IMR-90 (cell line): ENCODE measurements around the gene EBF3.

Source experiments
- CHD1 ChIP-seq: IDR thresholded peaks from 2 replicates; pipeline ENCODE4 v1.6.1; 2012; ENCODE audit warnings: low read depth, low read length, improper control_type of control experiment
- MAFK ChIP-seq: IDR thresholded peaks from 2 replicates; pipeline ENCODE4 v1.6.1; 2012; ENCODE audit warnings: low read depth, low read length, improper control_type of control experiment
- MXI1 ChIP-seq: IDR thresholded peaks from 2 replicates; pipeline ENCODE4 v1.6.1; 2012; ENCODE audit warnings: low read depth, mild to moderate bottlenecking, low read length, moderate library complexity, borderline replicate concordance
- POLR2A ChIP-seq: IDR thresholded peaks from 2 replicates; pipeline ENCODE4 v1.6.1; 2012; ENCODE audit warnings: mild to moderate bottlenecking, low read depth, low read length
- RAD21 ChIP-seq: IDR thresholded peaks from 2 replicates; pipeline ENCODE4 v1.6.1; 2012; ENCODE audit warnings: low read length, improper control_type of control experiment
- RCOR1 ChIP-seq: IDR thresholded peaks from 2 replicates; pipeline ENCODE4 v1.6.1; 2012; ENCODE audit warnings: mild to moderate bottlenecking, low read length, improper control_type of control experiment; ENCODE audit not compliant: insufficient replicate concordance
- SMC3 ChIP-seq: fragments of 150-350 bp; IDR thresholded peaks from 2 replicates; pipeline ENCODE4 v1.6.1; 2016; ENCODE audit warnings: low read depth, mild to moderate bottlenecking, antibody characterized with exemption, low read length, moderate library complexity
- TF ChIP-seq, protein P1 (sequence below): conservative IDR thresholded peaks from 2 replicates; pipeline ENCODE4 v1.5.1; 2012; ENCODE audit warnings: mild to moderate bottlenecking, low read depth, low read length, improper control_type of control experiment
- TF ChIP-seq, protein P2 (sequence below): fragments of 150-350 bp; IDR thresholded peaks from 2 replicates; pipeline ENCODE4 v1.6.1; 2017; ENCODE audit warnings: mild to moderate bottlenecking, antibody characterized with exemption, low read length, low read depth

DNA sequence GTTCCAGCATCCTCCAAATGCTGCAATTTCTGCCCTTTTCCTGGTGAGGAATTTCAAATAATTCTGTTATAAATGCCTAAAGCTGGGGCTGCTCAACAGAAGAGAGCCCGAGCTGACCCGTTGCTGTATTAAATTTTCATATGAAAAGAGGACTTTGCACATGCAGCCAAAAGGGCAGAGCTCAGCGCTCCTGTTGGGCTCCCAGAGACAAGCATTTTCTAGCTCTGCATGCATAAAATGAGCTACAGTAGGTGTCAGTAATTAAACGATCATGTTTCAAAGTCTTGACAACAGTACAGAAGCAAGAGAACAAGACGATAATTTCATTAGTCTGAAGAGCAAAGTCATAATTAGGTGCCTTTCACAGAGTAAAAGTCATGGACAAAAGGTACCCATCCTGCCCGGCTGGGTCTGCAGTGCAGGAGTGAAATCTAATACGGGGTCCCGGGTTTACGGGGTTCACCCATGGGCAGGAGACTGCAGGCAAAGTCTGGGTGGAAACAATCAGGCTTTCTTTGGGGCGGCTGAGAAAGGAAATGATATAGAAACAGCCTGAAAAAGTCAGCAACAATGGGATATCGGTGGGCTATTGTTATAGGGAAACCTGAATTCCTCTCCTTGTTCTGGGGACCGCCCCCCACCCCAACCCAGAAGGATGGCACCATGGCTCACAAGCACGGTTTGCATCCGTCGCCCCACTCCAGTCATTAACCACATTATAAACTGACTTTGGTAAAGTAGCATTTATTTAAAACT is 66.0 kb downstream of the EBF3 start:
- TF ChIP-seq POLR2A, result no peak
- TF ChIP-seq, protein P1, sequence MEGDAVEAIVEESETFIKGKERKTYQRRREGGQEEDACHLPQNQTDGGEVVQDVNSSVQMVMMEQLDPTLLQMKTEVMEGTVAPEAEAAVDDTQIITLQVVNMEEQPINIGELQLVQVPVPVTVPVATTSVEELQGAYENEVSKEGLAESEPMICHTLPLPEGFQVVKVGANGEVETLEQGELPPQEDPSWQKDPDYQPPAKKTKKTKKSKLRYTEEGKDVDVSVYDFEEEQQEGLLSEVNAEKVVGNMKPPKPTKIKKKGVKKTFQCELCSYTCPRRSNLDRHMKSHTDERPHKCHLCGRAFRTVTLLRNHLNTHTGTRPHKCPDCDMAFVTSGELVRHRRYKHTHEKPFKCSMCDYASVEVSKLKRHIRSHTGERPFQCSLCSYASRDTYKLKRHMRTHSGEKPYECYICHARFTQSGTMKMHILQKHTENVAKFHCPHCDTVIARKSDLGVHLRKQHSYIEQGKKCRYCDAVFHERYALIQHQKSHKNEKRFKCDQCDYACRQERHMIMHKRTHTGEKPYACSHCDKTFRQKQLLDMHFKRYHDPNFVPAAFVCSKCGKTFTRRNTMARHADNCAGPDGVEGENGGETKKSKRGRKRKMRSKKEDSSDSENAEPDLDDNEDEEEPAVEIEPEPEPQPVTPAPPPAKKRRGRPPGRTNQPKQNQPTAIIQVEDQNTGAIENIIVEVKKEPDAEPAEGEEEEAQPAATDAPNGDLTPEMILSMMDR, result no peak
- TF ChIP-seq SMC3, result no peak
- no peak for TF ChIP-seq RAD21
- no peak for TF ChIP-seq MAFK
- TF ChIP-seq RCOR1, result no peak
- TF ChIP-seq MXI1, result no peak
- no peak for TF ChIP-seq CHD1
- TF ChIP-seq, protein P2, sequence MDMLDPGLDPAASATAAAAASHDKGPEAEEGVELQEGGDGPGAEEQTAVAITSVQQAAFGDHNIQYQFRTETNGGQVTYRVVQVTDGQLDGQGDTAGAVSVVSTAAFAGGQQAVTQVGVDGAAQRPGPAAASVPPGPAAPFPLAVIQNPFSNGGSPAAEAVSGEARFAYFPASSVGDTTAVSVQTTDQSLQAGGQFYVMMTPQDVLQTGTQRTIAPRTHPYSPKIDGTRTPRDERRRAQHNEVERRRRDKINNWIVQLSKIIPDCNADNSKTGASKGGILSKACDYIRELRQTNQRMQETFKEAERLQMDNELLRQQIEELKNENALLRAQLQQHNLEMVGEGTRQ, result no peak
